ENCODE results near the gene MYH7B.

- TF ChIP-seq CTCF (conservative IDR thresholded peaks at IDR 0.05; ENCODE audit: low read length) (no peak), EZH2phosphoT487 (IDR thresholded peaks at IDR 0.05; ENCODE audit: borderline replicate concordance, low read depth, low read length) (no peak)
Measured at GRCh38 chr20:34964486-34964885, 8.8 kb downstream of the MYH7B start.
